HG03135 (cell line): ENCODE data around the gene ASB2.

Experiments used
- ATAC-seq: cut with Tn5 transposase; IDR thresholded peaks from one replicate; pipeline ENCODE4 v1.9.1; 2021; ENCODE audit warnings: mild to moderate bottlenecking, moderate library complexity; ENCODE audit not compliant: unreplicated experiment

Gene ASB2

GRCh38 chr14:93909429-93910128 is 66.8 kb downstream of the ASB2 start:
- no peak for ATAC-seq

GRCh38 chr14:93906341-93907329 is 69.7 kb downstream of the ASB2 start:
- ATAC-seq: no peak

DNA sequence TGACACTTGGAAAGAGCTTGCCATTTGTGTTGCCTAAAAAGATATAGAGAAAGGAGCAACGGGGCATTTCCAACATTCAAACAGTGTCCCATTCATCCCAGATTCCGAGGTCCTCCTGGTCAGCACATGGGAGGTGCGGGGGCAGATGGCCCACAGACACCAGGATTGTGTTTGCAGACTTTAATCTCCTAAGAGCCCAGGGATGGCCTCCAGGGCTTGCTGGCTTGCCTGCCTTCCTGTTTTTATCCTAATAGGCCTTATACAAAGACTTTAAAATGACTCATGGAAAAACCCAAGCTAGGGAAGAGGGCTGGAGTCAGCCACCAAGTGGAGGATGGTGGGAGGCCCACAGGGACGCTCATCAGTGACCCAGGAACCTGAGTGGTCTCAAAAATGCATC is 70.7 kb downstream of the ASB2 start:
- ATAC-seq: no peak

DNA sequence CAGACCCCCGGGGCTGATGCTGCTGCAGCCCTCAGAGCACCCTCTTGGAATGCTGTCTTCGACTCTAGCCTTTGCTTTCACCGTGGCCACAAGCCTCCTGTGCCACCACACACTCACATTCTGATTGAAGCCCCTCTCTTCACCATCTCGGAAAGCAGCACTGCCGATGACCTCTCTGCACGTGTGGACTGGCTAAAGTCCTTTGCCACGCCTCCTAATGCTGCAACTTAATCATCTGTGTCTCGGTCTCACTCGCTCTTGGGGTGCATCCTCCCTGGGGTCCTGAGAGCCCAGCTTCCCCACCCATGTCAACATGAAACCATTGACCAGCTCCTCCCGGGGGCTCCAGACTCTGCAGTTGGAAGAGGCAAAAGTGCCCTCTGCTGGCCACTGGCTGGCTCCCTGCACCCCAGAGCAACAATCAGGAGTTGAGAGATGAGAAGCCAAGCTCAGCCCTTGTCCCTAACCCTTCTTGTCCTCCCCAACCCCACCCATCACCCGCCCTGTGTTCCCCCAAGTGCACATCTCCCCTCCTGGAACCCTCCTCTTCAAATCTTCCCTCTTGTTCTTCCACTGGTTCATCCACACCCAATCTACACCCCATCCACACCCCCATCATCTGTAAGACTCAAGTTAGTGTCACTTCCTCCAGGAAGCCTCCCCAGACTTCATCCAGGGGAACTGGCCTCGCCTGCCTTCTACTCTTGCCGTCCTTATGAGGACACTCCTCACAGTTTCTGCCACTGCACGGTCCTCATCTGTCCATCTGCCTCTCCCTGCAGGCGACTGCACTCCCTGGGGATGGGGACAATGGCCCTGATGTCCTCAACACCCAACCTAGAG is 72.8 kb downstream of the ASB2 start:
- no peak for ATAC-seq

GRCh38 chr14:93902619-93903307 is 73.6 kb downstream of the ASB2 start:
- ATAC-seq: no peak

- no peak for ATAC-seq
Observed at GRCh38 chr14:93901813-93902212, 74.6 kb downstream of the ASB2 start.

DNA sequence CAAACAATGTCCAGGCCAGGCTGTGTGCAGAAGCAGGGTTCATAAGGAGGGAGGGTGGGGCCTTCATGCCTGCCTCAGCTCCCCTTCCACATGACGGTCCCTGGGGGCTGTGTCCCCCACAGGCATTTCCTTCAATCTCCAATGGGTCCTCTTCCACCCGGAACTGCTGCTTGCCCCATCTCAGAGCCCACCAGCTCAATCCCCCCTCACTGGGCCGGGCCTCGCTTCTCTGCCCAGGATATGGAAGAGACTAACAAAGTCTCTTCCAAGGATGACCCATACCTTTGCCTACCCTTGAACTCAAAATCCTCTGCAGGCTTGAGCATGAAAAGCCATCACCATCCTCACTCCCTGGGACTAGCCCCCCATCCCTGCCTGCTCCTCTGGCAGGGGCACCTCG is 77.6 kb downstream of the ASB2 start:
- ATAC-seq: no peak

GRCh38 chr14:93898081-93898611 is 78.2 kb downstream of the ASB2 start:
- no peak for ATAC-seq

DNA sequence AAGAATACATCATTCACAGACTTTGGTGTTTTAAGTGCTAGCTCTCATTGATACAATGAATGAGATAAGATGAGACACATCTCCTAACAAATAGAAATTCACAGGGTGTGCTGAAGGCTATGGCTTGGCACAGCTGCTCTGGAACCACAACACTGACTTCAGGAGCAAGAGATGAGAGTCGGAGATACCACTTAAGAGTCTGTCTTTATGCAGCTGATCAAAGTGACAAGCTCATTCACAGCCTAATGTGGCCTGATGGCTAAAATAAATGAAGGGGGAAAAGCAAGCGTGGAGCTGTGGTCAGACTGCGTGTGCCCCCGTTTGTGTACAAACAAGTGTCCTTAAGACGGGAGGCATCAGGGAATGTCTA is 78.9 kb downstream of the ASB2 start:
- ATAC-seq: no peak

- no peak for ATAC-seq
Observed at GRCh38 chr14:93895023-93895604, 81.3 kb downstream of the ASB2 start.

- no peak for ATAC-seq
Observed at GRCh38 chr14:93893661-93894261, 82.6 kb downstream of the ASB2 start.

- ATAC-seq: no peak
Observed at GRCh38 chr14:93892923-93893558, 83.3 kb downstream of the ASB2 start.

DNA sequence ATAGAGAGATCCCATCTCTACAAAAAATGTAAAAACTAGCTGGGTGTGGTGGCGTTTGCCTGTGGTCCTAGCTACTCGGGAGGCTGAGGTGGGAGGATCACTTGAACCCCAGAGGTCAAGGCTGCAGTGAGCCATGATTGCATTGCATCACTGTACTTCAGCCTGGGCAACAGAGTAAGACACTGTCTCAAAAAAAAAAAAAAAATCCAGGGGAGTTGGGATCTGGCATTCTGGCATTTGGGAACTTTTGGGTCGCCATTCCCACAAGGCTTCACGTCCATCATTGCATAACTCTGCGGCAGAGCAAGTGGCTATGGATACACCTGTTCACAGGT is 83.9 kb downstream of the ASB2 start:
- no peak for ATAC-seq

DNA sequence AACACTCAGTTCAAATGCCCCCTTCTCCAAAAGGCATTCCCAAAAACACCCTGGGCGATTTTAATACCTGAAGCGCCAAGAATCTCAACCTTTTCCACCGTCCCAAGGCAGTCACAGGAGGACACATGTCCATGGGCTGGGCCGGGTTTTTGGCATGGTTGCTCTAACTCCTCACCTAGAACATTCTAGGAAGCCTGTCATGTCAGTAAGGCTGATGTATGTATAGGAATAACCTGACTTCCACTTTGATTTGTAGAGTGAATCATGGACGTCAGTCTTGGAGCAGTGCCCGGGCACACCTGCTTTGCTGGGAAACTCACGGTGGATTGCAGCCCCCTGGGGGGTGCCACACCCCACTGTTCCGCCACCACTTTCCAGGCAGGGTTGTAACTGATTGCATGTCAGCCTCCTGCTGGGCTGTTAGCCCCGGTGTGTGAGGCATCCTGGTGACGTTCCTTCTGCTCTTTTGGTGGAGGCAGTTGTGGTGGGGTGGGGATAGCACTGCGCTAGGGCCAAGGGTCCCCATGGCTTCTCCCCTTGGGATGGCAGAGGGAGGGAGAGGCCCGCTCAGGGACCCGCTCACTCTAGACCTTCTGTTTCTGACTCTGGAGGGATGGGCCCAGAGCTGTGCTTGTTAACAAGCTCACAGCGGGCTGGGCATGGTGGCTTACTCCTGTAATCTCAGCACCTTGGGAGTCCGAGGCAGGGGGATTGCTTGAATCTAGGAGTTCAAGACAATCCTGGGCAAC is 84.4 kb downstream of the ASB2 start:
- ATAC-seq: no peak

- no peak for ATAC-seq
Observed at GRCh38 chr14:93889739-93890483, 86.5 kb downstream of the ASB2 start.

- ATAC-seq: no peak
Observed at GRCh38 chr14:93888995-93889394, 87.4 kb downstream of the ASB2 start.

DNA sequence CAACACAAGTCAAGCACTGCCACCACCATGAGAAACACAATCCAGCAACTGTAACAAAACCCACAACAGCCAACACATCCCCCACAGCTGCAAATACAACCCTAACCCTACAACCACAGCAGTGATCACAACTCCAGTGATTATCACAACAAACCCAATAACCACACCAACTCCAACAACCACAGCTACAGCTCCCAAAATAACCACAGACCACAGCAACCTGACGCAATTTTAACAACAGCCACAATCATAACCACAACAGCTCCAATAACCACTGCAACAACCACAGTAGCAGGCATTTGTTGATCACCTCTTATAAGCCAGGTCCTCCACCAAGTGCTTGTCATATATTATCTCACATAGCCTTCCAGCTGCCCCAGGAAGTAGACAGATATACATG is 91.4 kb downstream of the ASB2 start:
- ATAC-seq: no peak
